HG03039 (cell line): Measurements from ENCODE around the gene SYNPO2.
"Not testable (repeated sequence)": the region's sequence is repeated elsewhere in the genome, so short reads cannot be mapped to it uniquely, and the experiment has no call there.

ENCODE experiments used
- ATAC-seq: cut with Tn5 transposase; IDR thresholded peaks from one replicate; pipeline ENCODE4 v1.9.1; 2021; ENCODE audit warnings: mild to moderate bottlenecking, moderate library complexity; ENCODE audit not compliant: unreplicated experiment

The SYNPO2 gene

GRCh38 chr4:118878507-118878906, 10.1 kb upstream of the SYNPO2 start:
- ATAC-seq = not testable (repeated sequence)

GRCh38 chr4:118879409-118879808, 9.2 kb upstream of the SYNPO2 start:
- ATAC-seq = no peak

GRCh38 chr4:118881512-118882146, 7.0 kb upstream of the SYNPO2 start:
- no peak for ATAC-seq

GRCh38 chr4:118883861-118884260, 4.8 kb upstream of the SYNPO2 start:
- no peak for ATAC-seq

GRCh38 chr4:118884716-118885115, 3.9 kb upstream of the SYNPO2 start:
- no peak for ATAC-seq

GRCh38 chr4:118889312-118889691, 648 bp downstream of the SYNPO2 start:
- ATAC-seq = no peak

- ATAC-seq = no peak
Observed at GRCh38 chr4:118894034-118894433, 5.4 kb downstream of the SYNPO2 start.

GRCh38 chr4:118898221-118898620, 9.6 kb downstream of the SYNPO2 start:
- no peak for ATAC-seq

- no peak for ATAC-seq
Observed at GRCh38 chr4:118898684-118899138, 10.1 kb downstream of the SYNPO2 start.

GRCh38 chr4:118904418-118904817, 15.8 kb downstream of the SYNPO2 start:
- no peak for ATAC-seq

GRCh38 chr4:118904935-118905334, 16.3 kb downstream of the SYNPO2 start:
- ATAC-seq = no peak

GRCh38 chr4:118905566-118905965, 16.9 kb downstream of the SYNPO2 start:
- ATAC-seq = no peak

- no peak for ATAC-seq
Observed at GRCh38 chr4:118909173-118909956, 20.7 kb downstream of the SYNPO2 start.

GRCh38 chr4:118910221-118910620, 21.6 kb downstream of the SYNPO2 start:
- ATAC-seq = no peak

- ATAC-seq = no peak
Observed at GRCh38 chr4:118911238-118911703, 22.6 kb downstream of the SYNPO2 start.

- ATAC-seq = no peak
Observed at GRCh38 chr4:118915468-118915867, 26.8 kb downstream of the SYNPO2 start.

- no peak for ATAC-seq
Observed at GRCh38 chr4:118916691-118917289, 28.1 kb downstream of the SYNPO2 start.

GRCh38 chr4:118917582-118917981, 28.9 kb downstream of the SYNPO2 start:
- no peak for ATAC-seq

GRCh38 chr4:118918388-118918787, 29.7 kb downstream of the SYNPO2 start:
- no peak for ATAC-seq

- ATAC-seq = no peak
Observed at GRCh38 chr4:118920247-118920646, 31.6 kb downstream of the SYNPO2 start.

GRCh38 chr4:118921786-118922185, 33.1 kb downstream of the SYNPO2 start:
- no peak for ATAC-seq

GRCh38 chr4:118923891-118924290, 35.2 kb downstream of the SYNPO2 start:
- ATAC-seq = no peak
